NCI-H82 treated with DMSO at 0.1 percent for 48 hours (cell line): ENCODE measurements around the gene PDE4D.
"Not testable (repeated sequence)": the region's sequence is repeated elsewhere in the genome, so short reads cannot be mapped to it uniquely, and the experiment has no call there.

Source experiments
- DNase-seq: peaks from one replicate; lab custom pipeline; 2025; ENCODE audit not compliant: unreplicated experiment; lab: John Stamatoyannopoulos, UW

The PDE4D gene

GRCh38 chr5:59587489-59588337 is 305.8 kb downstream of the PDE4D start:
- DNase-seq = peak; percentile 59

DNA sequence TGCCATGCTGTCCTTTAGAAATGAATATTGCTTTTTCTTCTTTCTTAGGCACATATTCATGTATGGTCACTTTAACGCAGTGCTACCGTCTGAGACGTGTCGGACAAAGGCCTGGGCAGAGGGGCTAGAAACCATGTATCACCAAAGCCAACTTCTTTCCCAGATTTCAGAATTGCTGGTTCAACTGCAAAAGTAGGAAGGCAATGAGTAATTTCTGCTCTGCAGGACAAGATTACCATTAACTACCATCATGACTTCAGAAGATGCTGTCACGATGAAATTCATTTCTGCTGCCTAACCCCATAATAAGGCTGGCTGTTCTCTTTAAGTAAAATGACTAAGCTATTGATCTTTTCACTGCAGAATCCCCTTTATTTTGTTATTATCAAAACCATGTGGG is 306.7 kb downstream of the PDE4D start:
- no peak for DNase-seq

DNA sequence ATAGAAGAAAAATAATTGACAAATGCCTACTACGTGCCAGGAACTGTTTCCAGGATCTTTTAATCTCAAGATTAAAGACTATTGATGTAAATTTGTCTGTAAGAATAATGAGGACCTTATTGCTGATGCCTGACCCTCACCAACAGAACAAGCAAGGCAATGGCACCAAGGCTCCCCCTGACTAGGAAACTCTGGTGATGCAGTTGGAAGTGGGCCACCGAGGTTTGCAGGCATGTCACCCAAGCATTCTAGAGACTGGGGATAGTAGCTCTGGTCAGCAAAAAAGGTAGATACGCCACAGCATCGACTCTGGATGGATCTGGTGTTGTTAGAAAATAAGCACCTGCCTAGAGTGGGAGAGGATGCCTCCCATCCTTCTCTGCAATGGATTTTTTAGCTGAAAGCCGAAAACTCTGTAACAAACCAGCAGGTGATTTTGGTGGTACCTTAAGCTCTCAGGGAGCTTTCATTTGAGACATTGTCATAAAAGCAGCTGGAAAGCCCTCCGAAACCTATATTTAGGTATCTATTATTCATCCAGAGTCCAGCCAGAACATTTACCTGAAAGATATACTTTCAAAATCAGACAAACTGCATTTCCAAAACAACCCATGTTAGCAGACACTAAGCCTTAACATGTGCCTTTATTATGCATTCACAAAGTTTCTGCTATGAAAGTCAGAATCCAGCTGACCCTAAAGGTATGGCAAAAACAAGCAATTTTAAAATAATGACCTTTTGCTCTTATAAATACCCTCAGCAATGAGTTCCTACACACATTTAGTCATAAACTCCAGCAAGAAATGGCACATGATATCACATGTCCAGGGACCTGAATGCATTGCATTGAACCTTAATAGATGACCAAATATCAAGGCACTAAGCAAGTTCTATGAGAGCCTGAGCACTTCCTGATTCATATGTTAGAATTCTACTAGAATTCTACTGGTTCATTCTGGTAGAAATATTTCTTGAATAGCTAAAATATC is 308.4 kb downstream of the PDE4D start:
- no peak for DNase-seq

GRCh38 chr5:59583810-59584562 is 309.5 kb downstream of the PDE4D start:
- DNase-seq = peak; percentile 48

GRCh38 chr5:59583151-59583809 is 310.2 kb downstream of the PDE4D start:
- DNase-seq = no peak

- DNase-seq = no peak
Measured at GRCh38 chr5:59582746-59583145, 310.8 kb downstream of the PDE4D start.

- DNase-seq = peak; percentile 51
Measured at GRCh38 chr5:59579824-59580167, 313.7 kb downstream of the PDE4D start.

- DNase-seq = no peak
Measured at GRCh38 chr5:59579101-59579823, 314.3 kb downstream of the PDE4D start.

GRCh38 chr5:59577485-59577884 is 316.0 kb downstream of the PDE4D start:
- DNase-seq = no peak

GRCh38 chr5:59575648-59576445 is 317.7 kb downstream of the PDE4D start:
- DNase-seq = no peak

- not testable (repeated sequence) for DNase-seq
Measured at GRCh38 chr5:59573509-59573908, 320.0 kb downstream of the PDE4D start.

DNA sequence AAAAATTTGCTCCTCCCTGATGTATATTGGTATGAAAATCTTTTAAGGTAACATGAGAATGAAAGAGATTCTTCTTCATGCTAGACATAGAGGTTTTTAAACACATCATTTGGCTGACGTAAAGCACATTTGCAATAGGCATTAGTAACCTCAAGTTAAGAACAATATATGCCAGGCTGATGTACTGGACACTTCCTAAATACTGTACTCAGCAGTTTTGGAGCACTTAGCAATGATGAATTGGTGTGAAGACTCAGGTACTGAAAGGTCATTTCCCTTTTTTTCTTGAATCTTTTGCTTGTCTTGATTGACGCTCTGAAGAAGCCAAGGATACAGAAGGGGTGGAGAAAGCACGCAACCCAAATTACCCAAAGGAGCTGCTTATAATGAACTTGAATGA is 322.5 kb downstream of the PDE4D start:
- no peak for DNase-seq

DNA sequence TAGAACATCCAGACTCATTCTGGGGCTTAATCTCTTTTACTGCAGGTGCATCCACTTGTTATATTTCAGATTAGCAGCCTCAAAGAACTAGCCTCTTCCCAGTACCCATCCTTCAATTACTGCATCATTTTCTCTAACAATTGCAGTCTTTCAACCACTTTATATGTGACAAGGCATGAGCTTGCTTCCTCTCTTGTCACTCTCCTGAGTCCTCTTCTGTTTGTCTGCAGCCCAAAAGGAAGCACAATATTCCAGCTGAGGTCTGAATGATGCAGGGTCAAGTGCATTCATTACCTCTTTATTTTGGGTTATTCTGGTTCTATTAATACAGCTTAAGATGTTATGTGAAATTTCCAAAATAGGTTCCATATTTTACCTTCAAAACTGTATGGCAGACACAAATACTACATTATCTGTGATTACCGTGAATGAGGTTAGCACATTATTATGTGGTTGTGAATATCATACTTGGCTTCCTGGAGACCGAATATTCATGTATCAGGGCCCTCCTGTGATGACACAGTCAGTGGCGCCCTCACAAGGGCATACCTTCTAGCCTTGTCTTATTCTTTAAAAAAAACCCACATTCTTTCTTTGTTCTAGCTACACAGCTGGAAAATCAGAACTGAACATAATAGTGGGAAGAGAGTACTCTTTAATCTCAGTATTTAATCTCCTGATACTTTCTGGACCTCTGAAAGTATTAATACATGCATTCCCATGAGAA is 323.8 kb downstream of the PDE4D start:
- DNase-seq = no peak

GRCh38 chr5:59569158-59569557 is 324.4 kb downstream of the PDE4D start:
- no peak for DNase-seq

GRCh38 chr5:59568161-59568560 is 325.4 kb downstream of the PDE4D start:
- no peak for DNase-seq

DNA sequence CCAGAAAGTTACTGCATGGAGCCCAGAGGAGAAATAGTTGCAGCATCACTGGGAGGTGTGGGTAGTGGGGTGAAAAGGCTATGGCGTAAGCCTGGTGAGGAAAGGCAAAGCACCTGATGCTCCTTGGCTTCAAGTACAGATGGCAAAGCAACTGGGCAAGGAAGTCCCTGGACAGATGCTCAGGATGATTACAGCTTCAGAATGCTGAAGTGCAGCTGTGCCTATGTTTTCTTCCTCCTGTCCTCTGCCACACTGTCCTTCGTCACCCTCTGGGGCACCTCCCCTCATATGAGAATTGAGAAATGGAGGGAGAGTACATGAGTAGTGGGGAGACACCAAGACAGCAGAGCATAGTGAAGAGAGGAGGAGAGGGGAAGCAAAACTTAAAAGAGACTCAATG is 328.0 kb downstream of the PDE4D start:
- no peak for DNase-seq

GRCh38 chr5:59564895-59565294 is 328.6 kb downstream of the PDE4D start:
- DNase-seq = no peak

- no peak for DNase-seq
Measured at GRCh38 chr5:59562756-59563389, 330.7 kb downstream of the PDE4D start.
